GM12873 (cell line): ENCODE data around the gene TLN1.

Experiments used
- CTCF ChIP-seq: IDR thresholded peaks from 2 replicates; pipeline ENCODE4 v1.5.1; 2012; ENCODE audit warnings: low read depth, mild to moderate bottlenecking, moderate library complexity, low read length, control low read depth; ENCODE audit not compliant: insufficient read depth; ENCODE audit errors: missing control alignments

Gene TLN1

GRCh38 chr9:35682520-35683315 is 49.3 kb downstream of the TLN1 start:
- TF ChIP-seq CTCF = no peak

GRCh38 chr9:35682051-35682450 is 49.9 kb downstream of the TLN1 start:
- no peak for TF ChIP-seq CTCF

GRCh38 chr9:35681341-35682002 is 50.5 kb downstream of the TLN1 start:
- no peak for TF ChIP-seq CTCF

GRCh38 chr9:35680331-35681105 is 51.5 kb downstream of the TLN1 start:
- TF ChIP-seq CTCF = no peak

GRCh38 chr9:35679766-35680330 is 52.1 kb downstream of the TLN1 start:
- no peak for TF ChIP-seq CTCF

- no peak for TF ChIP-seq CTCF
These were observed 52.9 kb downstream of the TLN1 start for GRCh38 chr9:35679091-35679490.
